ENCODE results near the gene MAPK10. TPM values are rescaled to one million over a fixed set of nuclear protein-coding genes. Genes with fewer than 3 reads are reported as not detected.

Gene MAPK10
- total and polyA plus RNA-seq, 2 donors (not counting 1 experiment from before 2014, with no cell fraction given) = 3.8 to 20.0 TPM

DNA sequence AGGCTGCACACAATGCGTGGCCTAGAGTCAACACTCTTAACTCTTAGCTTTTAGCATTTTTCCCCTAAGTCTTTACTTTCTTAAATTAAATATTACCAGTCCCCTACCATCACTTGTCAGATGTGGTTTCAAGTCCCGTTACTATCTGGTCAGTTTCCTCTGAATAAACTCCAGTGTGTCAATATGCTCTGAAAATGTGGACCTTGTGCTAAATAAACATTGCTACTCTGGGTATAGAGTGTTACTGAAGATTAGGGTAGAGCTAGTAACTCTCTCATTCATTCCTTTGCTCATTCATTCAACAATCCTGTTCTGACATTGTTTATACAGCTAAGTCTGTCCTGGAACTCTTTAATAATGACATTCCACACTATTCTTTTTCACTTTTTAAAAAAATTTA is 251.0 kb downstream of the MAPK10 start:
- H3K9me3 ChIP-seq (ENCODE audit: control insufficient read depth, insufficient read depth, low read depth, low read length) = no peaks in the 10 kb centered on the region
- H3K79me2 ChIP-seq (ENCODE audit: control insufficient read depth, insufficient read depth, low read length) = no peaks in the 10 kb centered on the region
- TF ChIP-seq, protein P1, sequence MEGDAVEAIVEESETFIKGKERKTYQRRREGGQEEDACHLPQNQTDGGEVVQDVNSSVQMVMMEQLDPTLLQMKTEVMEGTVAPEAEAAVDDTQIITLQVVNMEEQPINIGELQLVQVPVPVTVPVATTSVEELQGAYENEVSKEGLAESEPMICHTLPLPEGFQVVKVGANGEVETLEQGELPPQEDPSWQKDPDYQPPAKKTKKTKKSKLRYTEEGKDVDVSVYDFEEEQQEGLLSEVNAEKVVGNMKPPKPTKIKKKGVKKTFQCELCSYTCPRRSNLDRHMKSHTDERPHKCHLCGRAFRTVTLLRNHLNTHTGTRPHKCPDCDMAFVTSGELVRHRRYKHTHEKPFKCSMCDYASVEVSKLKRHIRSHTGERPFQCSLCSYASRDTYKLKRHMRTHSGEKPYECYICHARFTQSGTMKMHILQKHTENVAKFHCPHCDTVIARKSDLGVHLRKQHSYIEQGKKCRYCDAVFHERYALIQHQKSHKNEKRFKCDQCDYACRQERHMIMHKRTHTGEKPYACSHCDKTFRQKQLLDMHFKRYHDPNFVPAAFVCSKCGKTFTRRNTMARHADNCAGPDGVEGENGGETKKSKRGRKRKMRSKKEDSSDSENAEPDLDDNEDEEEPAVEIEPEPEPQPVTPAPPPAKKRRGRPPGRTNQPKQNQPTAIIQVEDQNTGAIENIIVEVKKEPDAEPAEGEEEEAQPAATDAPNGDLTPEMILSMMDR (conservative IDR thresholded peaks at IDR 0.05 in 1 of 2, IDR thresholded peaks at IDR 0.05 in 1 of 2; ENCODE audit: low read depth in 1 of 2, low read length in 2 of 2) = no peak
- no peak for TF ChIP-seq EZH2 (IDR thresholded peaks at IDR 0.05; ENCODE audit: low read length, missing control alignments)
- H3K27ac ChIP-seq (ENCODE audit: insufficient read depth, low read length) = no peak overlapping the region
- no peak overlapping the region for H2AFZ ChIP-seq (ENCODE audit: low read length)
- DNase-seq (ENCODE audit: low read depth in 2 of 2) = no peak
- no peaks in the 10 kb centered on the region for H3K36me3 ChIP-seq (ENCODE audit: control insufficient read depth, insufficient read depth, low read length)
- no peak overlapping the region for H3K9ac ChIP-seq (ENCODE audit: insufficient read depth, low read length)
- no peaks in the 10 kb centered on the region for H3K4me1 ChIP-seq (ENCODE audit: control insufficient read depth, extremely low read depth, insufficient read depth, low read length)
- no peak overlapping the region for H3K4me3 ChIP-seq (replicated peaks in 1 of 4; ENCODE audit: control extremely low read depth in 1 of 4, insufficient read depth in 1 of 4, low read depth in 3 of 4, low read length in 4 of 4)
- H4K20me1 ChIP-seq (ENCODE audit: control insufficient read depth, extremely low read depth, insufficient read depth, low read length) = no peaks in the 10 kb centered on the region
- H3K4me2 ChIP-seq (ENCODE audit: extremely low read depth, insufficient read depth, low read length) = no peak overlapping the region
- no peaks in the 10 kb centered on the region for H3K27me3 ChIP-seq (ENCODE audit: control insufficient read depth, insufficient read depth, low read length)

DNA sequence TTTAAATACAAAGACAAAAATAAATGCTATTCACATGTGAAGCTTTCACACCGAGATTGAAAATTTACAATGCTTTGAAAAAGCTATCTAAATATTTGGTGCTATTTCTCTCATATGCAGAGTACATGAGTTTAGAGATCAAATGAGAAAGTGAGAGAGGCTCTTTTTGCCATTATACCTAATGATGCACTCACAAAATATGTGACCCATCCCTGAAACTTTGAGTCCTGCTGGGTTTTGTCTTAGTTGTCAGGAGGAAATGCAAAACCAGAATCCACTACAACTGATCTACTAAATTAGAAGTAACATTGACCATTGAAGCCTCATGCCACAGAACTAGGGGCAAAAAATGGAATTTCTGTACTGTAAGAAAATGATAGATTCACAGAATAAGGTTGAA is 251.7 kb downstream of the MAPK10 start:
- Histone ChIP-seq H3K79me2 (ENCODE audit: control insufficient read depth, insufficient read depth, low read length) (no peaks in the 10 kb centered on the region), H3K36me3 (ENCODE audit: control insufficient read depth, insufficient read depth, low read length) (no peaks in the 10 kb centered on the region), H3K9ac (ENCODE audit: insufficient read depth, low read length) (no peak overlapping the region), H3K4me3 (replicated peaks in 1 of 4; ENCODE audit: control extremely low read depth in 1 of 4, insufficient read depth in 1 of 4, low read depth in 3 of 4, low read length in 4 of 4) (no peak overlapping the region), H3K27me3 (ENCODE audit: control insufficient read depth, insufficient read depth, low read length) (no peaks in the 10 kb centered on the region), H3K27ac (ENCODE audit: insufficient read depth, low read length) (no peak overlapping the region), H3K4me2 (ENCODE audit: extremely low read depth, insufficient read depth, low read length) (no peak overlapping the region), H4K20me1 (ENCODE audit: control insufficient read depth, extremely low read depth, insufficient read depth, low read length) (no peaks in the 10 kb centered on the region), H3K9me3 (ENCODE audit: control insufficient read depth, insufficient read depth, low read depth, low read length) (no peaks in the 10 kb centered on the region), H2AFZ (ENCODE audit: low read length) (no peak overlapping the region), H3K4me1 (ENCODE audit: control insufficient read depth, extremely low read depth, insufficient read depth, low read length) (no peaks in the 10 kb centered on the region)
- DNase-seq (ENCODE audit: low read depth in 2 of 2) = peak in 1 of 2 donors; percentile 54
- TF ChIP-seq, protein P1 (conservative IDR thresholded peaks at IDR 0.05 in 1 of 2, IDR thresholded peaks at IDR 0.05 in 1 of 2; ENCODE audit: low read depth in 1 of 2, low read length in 2 of 2) = no peak
- TF ChIP-seq EZH2 (IDR thresholded peaks at IDR 0.05; ENCODE audit: low read length, missing control alignments) = no peak

GRCh38 chr4:86107112-86107511 is 252.7 kb downstream of the MAPK10 start:
- Histone ChIP-seq H3K36me3 (ENCODE audit: control insufficient read depth, insufficient read depth, low read length) (no peaks in the 10 kb centered on the region), H3K27ac (ENCODE audit: insufficient read depth, low read length) (no peak overlapping the region), H3K4me3 (replicated peaks in 1 of 4; ENCODE audit: control extremely low read depth in 1 of 4, insufficient read depth in 1 of 4, low read depth in 3 of 4, low read length in 4 of 4) (no peak overlapping the region), H3K9ac (ENCODE audit: insufficient read depth, low read length) (no peak overlapping the region), H3K9me3 (ENCODE audit: control insufficient read depth, insufficient read depth, low read depth, low read length) (no peaks in the 10 kb centered on the region), H3K4me2 (ENCODE audit: extremely low read depth, insufficient read depth, low read length) (no peak overlapping the region), H2AFZ (ENCODE audit: low read length) (no peak overlapping the region), H3K79me2 (ENCODE audit: control insufficient read depth, insufficient read depth, low read length) (no peaks in the 10 kb centered on the region), H3K4me1 (ENCODE audit: control insufficient read depth, extremely low read depth, insufficient read depth, low read length) (no peaks in the 10 kb centered on the region), H3K27me3 (ENCODE audit: control insufficient read depth, insufficient read depth, low read length) (no peaks in the 10 kb centered on the region), H4K20me1 (ENCODE audit: control insufficient read depth, extremely low read depth, insufficient read depth, low read length) (no peaks in the 10 kb centered on the region)
- DNase-seq (ENCODE audit: low read depth in 2 of 2) = no peak
- TF ChIP-seq EZH2 (IDR thresholded peaks at IDR 0.05; ENCODE audit: low read length, missing control alignments) = no peak
- TF ChIP-seq, protein P1 (conservative IDR thresholded peaks at IDR 0.05 in 1 of 2, IDR thresholded peaks at IDR 0.05 in 1 of 2; ENCODE audit: low read depth in 1 of 2, low read length in 2 of 2) = no peak

Measured in fibroblast of lung (primary cell).